ENCODE results near the gene POLR3E.

POLR3E gene, protein sequence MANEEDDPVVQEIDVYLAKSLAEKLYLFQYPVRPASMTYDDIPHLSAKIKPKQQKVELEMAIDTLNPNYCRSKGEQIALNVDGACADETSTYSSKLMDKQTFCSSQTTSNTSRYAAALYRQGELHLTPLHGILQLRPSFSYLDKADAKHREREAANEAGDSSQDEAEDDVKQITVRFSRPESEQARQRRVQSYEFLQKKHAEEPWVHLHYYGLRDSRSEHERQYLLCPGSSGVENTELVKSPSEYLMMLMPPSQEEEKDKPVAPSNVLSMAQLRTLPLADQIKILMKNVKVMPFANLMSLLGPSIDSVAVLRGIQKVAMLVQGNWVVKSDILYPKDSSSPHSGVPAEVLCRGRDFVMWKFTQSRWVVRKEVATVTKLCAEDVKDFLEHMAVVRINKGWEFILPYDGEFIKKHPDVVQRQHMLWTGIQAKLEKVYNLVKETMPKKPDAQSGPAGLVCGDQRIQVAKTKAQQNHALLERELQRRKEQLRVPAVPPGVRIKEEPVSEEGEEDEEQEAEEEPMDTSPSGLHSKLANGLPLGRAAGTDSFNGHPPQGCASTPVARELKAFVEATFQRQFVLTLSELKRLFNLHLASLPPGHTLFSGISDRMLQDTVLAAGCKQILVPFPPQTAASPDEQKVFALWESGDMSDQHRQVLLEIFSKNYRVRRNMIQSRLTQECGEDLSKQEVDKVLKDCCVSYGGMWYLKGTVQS

DNA sequence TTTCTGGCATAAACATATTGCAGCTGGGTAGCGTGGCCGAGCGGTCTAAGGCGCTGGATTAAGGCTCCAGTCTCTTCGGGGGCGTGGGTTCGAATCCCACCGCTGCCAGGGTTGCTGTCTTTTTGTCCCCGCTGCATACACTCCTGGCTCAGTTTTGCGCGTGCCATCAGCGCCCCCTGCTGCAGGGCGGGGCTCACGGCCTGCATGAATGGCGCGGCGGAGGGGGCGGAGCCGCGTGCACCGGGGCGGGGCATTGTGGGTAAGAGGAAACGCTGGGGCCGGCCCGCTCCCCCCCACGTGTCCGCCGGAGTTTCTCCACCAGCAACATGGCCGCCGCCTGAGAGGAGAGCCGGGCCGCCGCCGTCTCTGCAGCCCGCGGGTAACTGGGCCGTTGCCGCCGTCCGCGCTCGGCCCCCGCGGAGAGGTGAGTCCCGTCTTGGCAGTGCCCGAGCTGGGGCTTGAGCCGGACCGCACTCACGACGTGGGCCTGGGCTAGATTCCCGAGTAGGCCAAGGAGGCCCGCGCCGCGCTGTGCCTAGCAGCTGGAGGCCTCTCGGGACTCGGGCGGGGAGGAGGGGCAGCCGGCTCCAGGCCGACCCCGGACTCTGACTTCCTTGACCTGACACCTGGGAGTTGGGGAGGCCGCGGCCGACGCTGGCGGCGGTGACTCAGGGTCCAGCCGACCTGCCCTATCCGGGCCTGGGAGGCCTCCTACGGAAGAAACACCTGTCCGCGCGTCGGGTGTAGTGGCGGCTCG, at the start of gene POLR3E:
TSS of gene POLR3E (plus strand) at position 296 of the 757 bp plus-strand sequence. CDS start 5,560 bp downstream, outside the sequence.
- DNase-seq: peak; percentile 87

DNA sequence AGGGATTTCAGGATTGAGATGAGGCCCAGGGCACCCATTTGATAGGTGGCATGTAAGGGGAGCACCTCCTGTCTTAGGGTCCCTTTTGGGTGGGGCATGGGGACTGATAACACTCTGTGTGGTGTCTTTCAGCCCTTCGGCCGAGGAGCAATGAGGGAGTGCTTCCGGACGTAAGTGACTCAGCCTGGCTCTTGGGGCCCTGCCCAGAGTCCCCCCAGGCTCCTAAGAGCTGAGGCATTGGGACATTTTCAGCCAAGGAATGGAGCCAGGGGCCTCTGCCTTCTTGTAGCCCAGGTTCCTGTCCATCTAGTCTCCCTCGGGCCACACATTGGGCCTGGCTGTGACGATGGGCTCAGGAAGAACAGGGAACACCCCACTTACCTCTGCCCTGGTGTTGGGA, 46.7 kb upstream of the POLR3E start:
- no peak for DNase-seq

DNA sequence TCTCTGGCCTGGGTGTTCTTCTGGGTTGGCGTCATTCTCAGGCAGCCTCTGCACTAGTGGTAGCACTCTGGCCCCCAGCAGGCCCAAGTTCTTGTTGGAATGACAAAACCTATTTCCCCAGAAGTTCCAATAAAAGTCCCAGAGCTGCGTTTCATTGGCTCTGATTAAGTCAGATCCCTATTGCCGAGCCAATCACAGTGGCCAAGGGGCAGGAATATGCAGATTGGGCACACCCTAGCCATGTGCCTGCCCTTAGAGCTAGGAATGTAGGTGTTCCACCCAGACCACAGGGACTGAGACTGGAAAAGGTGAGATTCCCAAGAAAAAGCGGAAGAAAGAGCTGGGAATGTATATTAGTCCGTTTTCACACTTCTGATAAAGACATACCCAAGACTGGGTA, 44.9 kb upstream of the POLR3E start:
- no peak for DNase-seq

DNA sequence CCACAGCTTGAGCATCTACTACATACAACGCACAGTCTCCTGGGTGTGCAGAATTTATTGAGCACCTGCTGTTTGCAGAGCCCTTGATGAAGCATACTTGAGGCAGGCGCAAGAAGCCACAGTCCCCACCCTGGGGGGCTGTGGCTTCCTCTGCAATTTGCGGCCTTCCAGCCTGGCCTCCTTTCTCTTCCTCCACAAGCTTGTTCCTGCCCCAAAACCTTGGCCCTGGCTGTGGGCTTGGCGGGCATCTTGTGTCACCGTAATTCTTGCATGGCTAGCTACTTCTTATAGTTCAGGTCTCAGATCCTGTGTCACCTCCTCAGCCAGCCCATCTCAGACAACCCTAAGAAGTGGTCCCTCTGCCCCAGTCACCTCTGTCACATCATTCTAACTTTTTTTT, 43.9 kb upstream of the POLR3E start:
- DNase-seq: no peak

DNA sequence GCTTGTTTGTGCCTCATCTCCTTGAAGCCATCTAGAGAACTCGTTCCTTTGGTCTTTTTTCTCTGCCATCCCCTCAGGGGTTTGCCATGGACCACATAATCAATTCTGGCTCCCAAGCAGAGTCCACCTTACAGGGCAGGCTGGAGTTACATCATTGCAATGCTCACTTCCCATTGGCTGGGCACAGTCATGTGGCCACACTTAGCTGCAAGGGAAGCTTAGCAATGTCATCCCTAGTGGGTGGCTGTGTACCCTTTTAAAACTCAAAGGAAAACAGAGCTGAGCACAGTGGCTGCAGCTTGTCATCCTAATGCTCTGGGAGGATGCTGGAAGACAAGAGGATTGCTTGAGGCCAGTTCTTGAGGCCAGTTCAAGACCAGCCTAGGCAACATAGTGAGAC, 41.9 kb upstream of the POLR3E start:
- no peak for DNase-seq

DNA sequence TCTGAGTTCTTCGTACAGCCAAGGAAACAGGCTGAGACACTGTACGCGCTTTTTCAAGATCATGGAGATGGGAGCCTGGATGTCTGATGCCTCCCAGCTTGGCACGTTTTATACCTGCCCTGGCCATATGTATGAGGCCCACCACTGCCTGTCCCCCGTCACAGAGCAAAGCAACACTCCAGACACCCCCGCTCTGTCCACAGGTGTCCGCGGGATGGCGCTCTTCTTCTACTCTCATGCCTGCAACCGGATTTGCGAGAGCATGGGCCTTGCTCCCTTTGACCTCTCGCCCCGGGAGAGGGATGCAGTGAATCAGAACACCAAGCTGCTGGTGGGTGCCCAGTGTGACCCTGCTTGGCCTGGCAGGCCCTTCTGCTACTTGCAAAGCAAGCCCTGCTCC, 39.8 kb upstream of the POLR3E start:
- no peak for DNase-seq

DNA sequence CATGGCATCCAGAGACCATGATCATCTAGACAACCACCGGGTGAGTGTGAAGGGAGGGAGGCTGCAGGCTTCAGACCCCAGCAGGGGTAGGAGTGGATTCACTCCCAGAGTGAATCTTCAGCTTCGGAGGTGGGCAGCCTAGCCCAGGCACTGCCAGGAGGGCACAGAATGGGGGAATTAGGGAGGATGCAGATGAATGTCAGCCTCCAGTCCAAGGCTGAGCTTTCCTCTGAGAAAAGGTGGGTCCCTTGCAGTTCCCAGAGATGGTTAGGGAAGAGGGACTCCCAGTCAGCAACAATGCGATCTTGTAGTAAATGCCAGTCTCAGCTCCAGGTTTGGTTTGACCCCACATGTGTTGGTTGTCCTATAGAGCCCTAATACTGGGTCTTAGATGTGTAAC, 36.7 kb upstream of the POLR3E start:
- DNase-seq: no peak

DNA sequence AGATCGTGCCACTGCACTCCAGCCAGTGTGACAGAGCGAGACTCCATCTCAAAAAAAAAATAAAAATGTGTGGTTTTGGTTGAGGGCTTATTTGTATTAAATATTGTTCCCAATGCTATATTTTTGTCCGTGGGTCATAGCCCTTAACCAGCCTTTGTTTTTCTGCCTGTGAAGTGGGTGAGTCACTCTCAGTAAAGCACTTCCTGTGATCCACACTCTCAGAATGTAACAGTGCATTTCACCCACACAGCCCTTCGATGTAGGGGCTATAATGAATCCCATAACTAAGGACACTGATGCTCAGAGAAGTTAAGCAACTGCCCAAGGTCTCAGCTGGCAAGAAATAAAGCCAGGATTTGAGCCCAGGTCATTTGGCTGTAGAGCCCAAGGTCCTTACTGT, 34.7 kb upstream of the POLR3E start:
- no peak for DNase-seq

DNA sequence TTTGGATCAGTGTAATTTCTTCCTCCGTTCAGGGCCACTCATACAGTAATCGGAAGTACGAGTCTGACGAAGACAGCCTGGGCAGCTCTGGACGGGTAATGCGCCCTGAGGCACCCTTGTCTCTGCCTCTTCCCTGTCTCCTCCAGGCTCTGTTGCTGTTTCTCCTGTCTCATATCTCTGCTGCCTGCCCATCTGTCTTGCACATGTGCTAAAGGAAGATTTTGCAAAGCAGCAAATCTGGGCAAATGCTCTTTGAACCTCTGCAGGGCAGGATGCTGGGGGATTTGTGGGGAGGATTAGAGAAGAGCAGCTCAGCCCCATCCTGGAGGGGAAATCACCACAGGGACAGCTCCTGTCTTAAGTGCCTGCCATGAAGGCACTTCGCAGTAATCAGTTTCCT, 32.4 kb upstream of the POLR3E start:
- no peak for DNase-seq

DNA sequence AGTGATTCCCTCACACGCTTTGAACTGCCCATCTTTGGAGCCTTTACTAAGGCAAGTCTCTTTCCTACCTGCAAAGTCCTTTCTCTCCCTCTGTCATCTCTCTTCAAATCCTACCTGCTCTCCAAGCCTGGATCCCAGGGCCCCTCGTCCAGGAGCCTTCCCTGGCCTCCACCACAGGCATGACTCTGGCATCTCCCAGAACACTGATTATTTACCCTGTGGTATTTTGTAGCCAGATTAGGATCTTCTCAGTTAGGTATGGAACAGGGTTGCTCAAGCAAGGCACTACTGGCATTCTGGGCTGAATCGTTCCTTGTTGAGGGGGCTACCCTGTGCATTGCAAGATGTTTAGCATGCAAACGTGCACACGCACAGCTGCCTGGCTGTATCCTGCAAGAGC, 31.9 kb upstream of the POLR3E start:
- DNase-seq: no peak

DNA sequence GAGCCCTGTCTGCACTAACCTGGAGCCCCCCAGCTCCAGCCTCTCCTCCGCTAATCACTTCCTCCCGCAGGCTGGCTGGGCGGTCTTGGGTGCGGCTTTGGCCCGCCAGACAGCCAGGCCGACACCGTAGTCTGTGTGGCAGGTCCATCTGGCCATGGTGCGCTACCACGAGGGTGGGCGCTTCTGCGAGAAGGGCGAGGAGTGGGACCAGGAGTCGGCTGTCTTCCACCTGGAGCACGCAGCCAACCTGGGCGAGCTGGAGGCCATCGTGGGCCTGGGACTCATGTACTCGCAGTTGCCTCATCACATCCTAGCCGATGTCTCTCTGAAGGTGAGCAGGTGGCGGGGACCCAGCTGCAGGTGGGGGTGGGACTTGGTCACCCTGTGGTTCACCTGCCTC, 30.7 kb upstream of the POLR3E start:
- DNase-seq: no peak

DNA sequence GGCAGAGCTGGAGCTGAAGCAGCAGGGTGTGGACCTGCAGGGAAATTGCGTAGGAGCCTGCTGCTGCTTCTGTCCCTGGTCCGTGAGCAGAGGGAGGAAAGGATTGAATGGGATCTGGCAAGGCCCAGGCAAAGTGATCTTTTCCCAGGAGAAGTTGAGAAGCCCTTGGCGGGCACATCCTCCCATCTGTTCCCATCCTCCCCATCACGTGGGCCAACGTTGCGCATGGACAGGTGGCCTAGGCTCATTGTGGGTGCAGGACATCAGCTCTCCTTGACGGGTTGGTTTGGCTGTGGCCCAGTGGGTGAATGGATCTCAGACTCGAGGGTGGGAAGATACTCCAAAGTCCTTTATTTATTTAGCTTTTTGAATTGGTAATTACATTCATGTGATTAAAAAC, 29.4 kb upstream of the POLR3E start:
- DNase-seq: no peak

DNA sequence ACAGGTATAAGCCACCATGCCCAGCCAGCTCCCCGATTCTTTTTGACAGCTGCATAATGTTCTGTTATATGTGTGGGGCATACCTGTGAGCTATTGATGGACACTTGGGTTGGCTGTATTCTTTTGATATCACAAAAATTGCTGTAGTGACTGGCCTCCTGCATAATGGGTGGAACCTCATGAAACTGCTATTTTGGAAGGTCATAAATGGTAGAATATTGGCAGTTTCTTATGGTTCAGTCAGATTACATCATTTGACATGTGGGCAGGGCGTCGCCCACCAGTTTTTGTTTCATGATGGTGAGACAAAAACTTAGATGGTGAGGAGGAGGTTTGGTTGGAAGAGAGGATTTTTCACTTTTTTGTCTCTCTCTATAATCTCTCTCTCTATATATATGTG, 26.7 kb upstream of the POLR3E start:
- DNase-seq: no peak

DNA sequence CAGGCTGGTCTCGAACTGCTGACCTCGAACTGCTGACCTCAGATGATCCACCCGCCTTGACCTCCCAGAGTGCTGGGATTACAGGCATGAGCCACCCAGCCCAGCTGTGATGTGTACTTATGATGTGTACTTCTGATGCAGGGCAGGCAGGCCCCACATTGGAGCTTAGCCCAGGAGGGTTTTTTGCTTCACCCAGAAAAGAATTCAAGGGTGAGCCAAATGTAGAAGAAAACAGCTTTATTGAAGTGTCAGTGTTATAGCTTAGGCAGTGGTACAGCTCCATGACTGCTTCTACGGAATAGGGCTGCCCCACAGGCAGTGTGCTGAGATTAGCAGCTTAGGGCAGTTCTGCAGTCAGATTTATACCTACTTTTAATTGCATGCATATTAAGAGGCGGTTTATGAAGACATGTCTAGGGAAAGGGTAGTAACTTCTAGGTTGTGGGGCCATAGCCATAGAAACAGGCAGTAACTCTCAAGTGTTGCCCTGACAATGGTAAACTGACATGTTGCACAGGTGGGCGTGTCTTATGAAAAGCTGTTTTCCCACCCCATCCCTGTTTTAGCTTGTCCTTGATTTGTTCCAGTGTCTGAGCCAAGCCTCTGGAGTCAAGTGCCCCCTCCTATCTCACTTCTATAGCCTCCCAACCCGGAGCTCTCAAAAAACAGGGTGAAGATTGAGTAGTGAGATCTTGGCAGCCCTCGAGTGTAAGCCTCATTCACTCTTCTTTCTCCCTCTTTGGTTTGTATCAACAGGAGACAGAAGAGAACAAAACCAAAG, 24.1 kb upstream of the POLR3E start:
- DNase-seq: no peak

DNA sequence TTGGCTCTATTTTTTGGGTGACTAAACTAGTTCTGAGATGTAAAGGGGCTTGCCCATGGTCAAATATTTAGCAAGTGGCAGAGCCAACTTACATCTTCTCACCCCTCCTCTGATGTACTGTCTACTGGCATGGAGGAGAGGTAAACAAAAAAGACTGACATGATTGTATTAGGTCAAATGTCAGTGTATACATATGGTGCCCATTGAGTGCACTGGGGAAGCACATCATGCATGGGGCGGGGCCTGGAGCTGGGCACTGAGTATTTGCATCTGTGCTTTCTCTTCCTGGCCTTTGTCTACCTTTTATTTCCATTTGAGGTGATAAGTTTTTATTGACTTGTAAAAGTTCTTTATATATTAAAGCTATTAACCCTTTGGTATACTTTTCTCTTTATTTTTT, 22.3 kb upstream of the POLR3E start:
- no peak for DNase-seq

DNA sequence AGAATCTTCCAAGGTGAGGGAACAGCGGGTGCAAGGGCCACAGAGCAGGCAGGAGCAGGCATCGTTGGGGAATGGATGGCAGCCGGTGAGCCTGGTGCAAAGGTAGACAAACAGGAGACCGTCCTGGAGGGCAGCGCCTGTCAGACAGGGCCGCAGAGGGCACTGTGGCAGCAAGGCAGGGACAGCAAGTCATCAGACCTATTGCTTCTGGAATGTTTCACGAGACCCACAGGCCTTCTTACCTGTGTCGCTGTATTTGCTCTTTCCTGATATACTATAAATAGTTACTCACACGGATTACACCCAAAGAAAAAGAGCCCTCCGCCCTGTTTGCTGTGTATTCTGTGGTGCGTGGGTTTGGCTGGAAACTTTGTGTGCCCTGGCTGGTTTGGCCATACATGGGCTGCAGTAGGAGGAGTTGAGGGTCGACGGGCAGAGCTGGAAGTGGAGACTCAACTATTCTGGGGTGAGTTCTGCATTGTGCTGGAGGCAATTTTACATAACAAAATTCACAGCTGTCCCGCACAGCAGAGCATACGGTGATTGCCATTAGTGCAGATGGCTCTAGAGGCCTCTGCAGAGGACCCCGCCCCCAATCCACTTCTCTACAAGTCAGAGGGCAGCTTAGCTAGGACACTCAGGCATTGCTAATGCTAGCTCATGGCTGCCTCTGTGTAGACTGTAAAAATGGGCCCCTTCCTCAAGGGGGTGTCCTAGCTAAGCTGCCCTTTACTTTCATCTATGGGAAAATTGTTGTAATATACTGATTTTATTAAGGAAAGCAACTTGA, 18.6 kb upstream of the POLR3E start:
- no peak for DNase-seq

DNA sequence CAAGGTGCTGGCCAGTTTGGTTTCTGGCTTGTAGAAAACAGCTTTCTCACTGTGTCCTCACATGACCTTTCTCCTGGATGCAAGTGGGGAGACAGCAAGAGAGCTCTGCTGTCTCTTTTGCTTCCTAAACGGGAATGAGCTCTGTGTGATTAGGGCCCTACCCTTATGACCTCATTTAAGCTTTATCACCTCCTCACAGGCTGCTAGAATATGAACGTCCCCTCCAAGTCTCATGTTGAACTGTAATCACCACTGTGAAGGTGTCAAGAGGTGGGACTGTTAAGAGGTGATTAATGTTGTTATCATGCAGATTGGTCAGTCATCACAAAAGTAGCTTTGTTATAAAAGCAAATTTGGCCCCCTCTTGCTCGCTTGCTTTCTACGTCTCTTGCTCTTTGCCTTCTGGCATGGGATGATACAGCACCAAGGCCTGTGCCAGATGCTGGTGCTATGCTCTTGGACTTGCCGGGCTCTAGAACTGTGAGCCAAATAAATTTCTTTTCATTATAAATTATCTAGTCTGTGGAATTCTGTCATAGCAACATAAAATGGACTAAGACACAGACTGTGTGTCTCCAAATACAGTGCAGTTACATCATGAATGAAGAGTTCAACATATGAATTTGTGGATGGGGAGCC, 14.8 kb upstream of the POLR3E start:
- DNase-seq: no peak

DNA sequence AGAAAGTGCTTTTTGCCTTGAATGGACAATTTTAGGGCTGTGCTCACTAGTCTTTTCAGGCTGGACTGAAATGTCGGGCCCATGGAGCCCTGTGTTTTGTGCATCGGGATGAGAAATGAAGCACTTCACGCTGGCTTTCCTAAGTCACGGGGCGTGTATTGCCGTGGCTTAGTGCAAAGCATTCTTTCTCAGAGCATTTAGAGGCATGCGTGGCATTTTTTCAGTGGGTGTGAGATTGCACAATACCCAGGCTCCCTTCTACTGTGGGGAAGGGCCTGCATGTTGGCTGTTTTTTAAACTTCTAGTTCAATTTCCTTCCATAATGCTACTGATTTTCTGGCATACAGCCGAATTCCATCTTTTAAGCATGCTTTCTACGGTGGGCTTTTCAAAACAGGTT, 12.6 kb upstream of the POLR3E start:
- no peak for DNase-seq

DNA sequence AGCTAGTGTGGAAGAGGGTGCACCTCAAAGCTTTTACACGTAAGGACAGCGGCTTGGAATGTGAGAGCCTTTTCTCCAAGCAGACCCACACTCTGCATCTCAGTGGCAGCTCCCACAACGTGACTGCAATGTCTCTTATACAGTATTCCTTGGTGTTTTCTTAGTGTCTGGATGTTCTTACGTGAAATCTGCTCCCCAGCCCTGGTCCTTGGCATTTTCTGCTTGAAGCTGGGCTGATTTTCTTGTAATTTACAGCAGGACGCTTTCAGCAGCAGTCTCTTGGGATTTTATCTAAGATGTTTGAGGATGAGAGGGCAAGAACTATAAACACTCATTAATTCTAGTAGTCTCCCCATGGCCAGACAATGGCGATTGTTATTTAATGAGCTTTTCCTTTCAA, 12.1 kb upstream of the POLR3E start:
- DNase-seq: no peak

DNA sequence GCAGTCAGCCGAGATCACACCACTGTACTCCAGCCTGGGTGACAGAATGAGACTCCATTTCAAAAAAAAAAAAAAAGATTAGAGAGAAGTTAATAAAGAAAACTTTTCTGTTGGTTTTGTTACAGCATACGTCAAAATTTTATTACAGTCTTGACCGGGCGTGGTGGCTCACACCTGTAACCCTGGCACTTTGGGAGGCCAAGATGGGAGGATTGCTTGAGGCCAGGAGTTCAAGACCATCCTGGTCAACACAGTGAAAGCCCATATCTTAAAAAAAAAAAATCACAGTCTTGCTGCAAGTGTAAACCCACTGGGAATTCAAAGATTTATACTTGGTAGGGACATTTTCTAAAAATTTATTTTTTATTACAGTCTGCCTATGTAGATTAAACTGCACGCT, 6.2 kb upstream of the POLR3E start:
- no peak for DNase-seq

DNA sequence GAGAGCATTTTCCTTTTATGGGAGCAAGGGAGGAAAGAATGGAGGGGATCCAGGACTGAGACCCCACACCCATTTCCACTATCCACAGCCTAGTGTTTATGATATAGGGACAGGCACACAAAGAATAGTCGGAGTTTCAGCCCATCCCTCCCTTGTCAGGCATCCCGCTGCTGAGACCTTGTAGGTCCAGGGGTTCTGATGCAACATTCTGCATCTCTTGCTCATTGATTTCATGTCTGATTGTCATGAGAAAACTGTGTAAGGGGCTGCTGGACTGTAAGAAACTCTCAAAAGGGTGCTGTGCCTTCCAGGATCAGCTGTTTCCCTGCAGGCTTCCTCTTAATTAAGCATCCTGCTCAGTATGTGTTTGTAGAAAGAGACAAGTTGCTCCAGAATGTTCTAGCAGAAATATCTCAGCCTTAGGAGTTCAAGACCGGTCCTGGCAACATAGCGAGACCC, 5.3 kb upstream of the POLR3E start:
- DNase-seq: no peak

DNA sequence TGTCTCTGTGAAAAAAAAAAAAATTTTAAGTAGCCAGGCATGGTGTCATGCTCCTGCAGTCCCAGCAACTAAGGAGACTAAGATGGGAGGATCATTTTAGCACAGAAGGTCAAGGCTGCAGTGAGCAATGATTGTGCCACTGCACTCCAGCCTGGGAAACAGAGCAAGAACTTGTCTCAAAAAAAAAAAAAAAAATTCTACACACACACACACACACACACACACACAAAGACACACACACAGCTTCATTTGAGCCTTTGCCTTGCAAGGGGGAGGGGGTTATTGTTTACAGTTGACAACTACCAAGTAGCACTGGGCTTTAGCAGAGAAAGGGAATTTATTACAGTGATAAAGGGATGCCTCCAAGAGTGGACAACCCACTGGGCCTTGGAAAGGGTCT, 4.9 kb upstream of the POLR3E start:
- no peak for DNase-seq
